Ovary (tissue), 3 donors: Measurements from ENCODE around the gene ASH1L.

ENCODE experiments used
- EP300 ChIP-seq: sonication (generic); formaldehyde crosslinking; IDR thresholded peaks from one replicate; pipeline ENCODE4 v1.6.1; 2017; ENCODE audit warnings: antibody characterized with exemption
- TF ChIP-seq, protein P1 (sequence below), 3 donors: fragments of 450-650 bp in 2 of 3; fragments of 200-600 bp in 1 of 3; IDR thresholded peaks; one replicate each; pipeline versions ENCODE4 v1.5.1 to v1.8.0; 2016 to 2022; ENCODE audit warnings: antibody characterized with exemption in 3 of 3, mild to moderate bottlenecking in 1 of 3
- donor health status: DM: no; HTN: no; CAD: no.

DNA sequence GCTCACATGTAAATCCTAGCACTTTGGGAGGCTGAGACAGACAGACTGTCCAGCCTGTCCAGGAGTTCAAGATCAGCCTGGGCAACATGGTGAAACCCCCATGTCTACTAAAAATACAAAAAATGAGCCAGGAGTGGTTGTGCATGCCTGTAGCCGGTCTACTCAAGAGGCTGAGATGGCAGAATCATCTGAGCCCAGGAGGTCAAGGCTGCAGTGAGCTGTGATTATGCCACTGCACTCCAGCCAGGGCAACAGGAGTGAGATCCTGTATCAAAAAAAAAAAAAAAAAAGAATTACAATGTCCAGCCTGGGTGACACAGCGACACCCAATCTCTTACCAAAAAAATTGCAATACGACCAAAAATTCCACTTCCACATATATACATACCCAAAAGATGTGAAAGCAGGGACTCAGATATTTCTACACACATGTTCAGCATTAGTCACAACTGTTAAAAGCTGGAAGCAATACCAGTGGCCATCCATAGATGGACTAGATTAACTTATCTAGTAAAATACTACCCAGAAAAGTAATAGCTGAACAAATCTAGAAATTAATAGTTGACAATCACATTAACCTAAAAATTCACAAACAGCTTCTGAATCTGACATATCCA is 49.2 kb downstream of the ASH1L start:
- TF ChIP-seq, protein P1, sequence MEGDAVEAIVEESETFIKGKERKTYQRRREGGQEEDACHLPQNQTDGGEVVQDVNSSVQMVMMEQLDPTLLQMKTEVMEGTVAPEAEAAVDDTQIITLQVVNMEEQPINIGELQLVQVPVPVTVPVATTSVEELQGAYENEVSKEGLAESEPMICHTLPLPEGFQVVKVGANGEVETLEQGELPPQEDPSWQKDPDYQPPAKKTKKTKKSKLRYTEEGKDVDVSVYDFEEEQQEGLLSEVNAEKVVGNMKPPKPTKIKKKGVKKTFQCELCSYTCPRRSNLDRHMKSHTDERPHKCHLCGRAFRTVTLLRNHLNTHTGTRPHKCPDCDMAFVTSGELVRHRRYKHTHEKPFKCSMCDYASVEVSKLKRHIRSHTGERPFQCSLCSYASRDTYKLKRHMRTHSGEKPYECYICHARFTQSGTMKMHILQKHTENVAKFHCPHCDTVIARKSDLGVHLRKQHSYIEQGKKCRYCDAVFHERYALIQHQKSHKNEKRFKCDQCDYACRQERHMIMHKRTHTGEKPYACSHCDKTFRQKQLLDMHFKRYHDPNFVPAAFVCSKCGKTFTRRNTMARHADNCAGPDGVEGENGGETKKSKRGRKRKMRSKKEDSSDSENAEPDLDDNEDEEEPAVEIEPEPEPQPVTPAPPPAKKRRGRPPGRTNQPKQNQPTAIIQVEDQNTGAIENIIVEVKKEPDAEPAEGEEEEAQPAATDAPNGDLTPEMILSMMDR (IDR thresholded peaks at IDR 0.05): no peak
- no peak for TF ChIP-seq EP300
